ENCODE data around the gene MAP2.

MAP2 gene

GRCh38 chr2:209772290-209772685 is 348.4 kb downstream of the MAP2 start:
- H3K36me3 Mint-ChIP-seq (ENCODE audit: low read depth), result no peaks in the 10 kb centered on the region
- H3K27ac Mint-ChIP-seq, result no peak overlapping the region
- no peaks in the 10 kb centered on the region for H3K9me3 Mint-ChIP-seq
- H3K4me1 Mint-ChIP-seq (ENCODE audit: low read depth), result peaks cover 4% of the 10 kb centered on the region
- H3K27me3 Mint-ChIP-seq (ENCODE audit: low read depth), result peaks cover 20% of the 10 kb centered on the region
- no peak overlapping the region for H3K4me3 Mint-ChIP-seq

GRCh38 chr2:209773377-209773776 is 349.5 kb downstream of the MAP2 start:
- H3K9me3 Mint-ChIP-seq, result no peaks in the 10 kb centered on the region
- no peak overlapping the region for H3K4me3 Mint-ChIP-seq
- H3K27me3 Mint-ChIP-seq (ENCODE audit: low read depth), result peaks cover 20% of the 10 kb centered on the region
- peaks cover 4% of the 10 kb centered on the region for H3K4me1 Mint-ChIP-seq (ENCODE audit: low read depth)
- no peaks in the 10 kb centered on the region for H3K36me3 Mint-ChIP-seq (ENCODE audit: low read depth)
- H3K27ac Mint-ChIP-seq, result no peak overlapping the region
